Esophagus muscularis mucosa (tissue), 3 donors: Measurements from ENCODE around the gene PKHD1.

Experiments used
- POLR2A ChIP-seq: fragments of 450-650 bp; IDR thresholded peaks from one replicate; pipeline ENCODE4 v1.6.1; 2017; ENCODE audit warnings: antibody characterized with exemption, moderate library complexity, mild to moderate bottlenecking, low read depth
- POLR2AphosphoS5 ChIP-seq, 2 donors: sonication (generic); formaldehyde crosslinking; IDR thresholded peaks; one replicate each; pipeline ENCODE4 v1.6.1; 2017; ENCODE audit warnings: antibody characterized with exemption in 2 of 2
- TF ChIP-seq, protein P1 (sequence below), 3 experiments: fragments of 200-600 bp in 2 of 3; fragments of 450-650 bp in 1 of 3; sonication (generic) in 2 of 3; IDR thresholded peaks; one replicate each; pipeline ENCODE4 v1.5.1; 2017 to 2019; ENCODE audit warnings: antibody characterized with exemption in 3 of 3, mild to moderate bottlenecking in 2 of 3, moderate library complexity in 1 of 3

GRCh38 chr6:51844336-51844735 is 243.1 kb downstream of the PKHD1 start:
- TF ChIP-seq, protein P1, sequence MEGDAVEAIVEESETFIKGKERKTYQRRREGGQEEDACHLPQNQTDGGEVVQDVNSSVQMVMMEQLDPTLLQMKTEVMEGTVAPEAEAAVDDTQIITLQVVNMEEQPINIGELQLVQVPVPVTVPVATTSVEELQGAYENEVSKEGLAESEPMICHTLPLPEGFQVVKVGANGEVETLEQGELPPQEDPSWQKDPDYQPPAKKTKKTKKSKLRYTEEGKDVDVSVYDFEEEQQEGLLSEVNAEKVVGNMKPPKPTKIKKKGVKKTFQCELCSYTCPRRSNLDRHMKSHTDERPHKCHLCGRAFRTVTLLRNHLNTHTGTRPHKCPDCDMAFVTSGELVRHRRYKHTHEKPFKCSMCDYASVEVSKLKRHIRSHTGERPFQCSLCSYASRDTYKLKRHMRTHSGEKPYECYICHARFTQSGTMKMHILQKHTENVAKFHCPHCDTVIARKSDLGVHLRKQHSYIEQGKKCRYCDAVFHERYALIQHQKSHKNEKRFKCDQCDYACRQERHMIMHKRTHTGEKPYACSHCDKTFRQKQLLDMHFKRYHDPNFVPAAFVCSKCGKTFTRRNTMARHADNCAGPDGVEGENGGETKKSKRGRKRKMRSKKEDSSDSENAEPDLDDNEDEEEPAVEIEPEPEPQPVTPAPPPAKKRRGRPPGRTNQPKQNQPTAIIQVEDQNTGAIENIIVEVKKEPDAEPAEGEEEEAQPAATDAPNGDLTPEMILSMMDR (IDR thresholded peaks at IDR 0.05), result no peak
- TF ChIP-seq POLR2AphosphoS5 (IDR thresholded peaks at IDR 0.05) (no peak), POLR2A (no peak)
